ENCODE data around the gene CCDC78.

CCDC78 gene

GRCh38 chr16:709566-710499, 16.4 kb downstream of the CCDC78 start:
- no peak for DNase-seq

- DNase-seq, result no peak
Measured at GRCh38 chr16:708959-709358, 17.3 kb downstream of the CCDC78 start.

GRCh38 chr16:708019-708418, 18.2 kb downstream of the CCDC78 start:
- DNase-seq, result no peak

- no peak for DNase-seq
Measured at GRCh38 chr16:707062-707538, 19.1 kb downstream of the CCDC78 start.

GRCh38 chr16:706189-707061, 19.8 kb downstream of the CCDC78 start:
- DNase-seq, result no peak

- DNase-seq, result no peak
Measured at GRCh38 chr16:705431-706188, 20.6 kb downstream of the CCDC78 start, which contains the start of gene FBXL16. TSS of gene FBXL16 (minus strand) at chr16:705801. CDS start at chr16:697405, 8,396 bp downstream.

GRCh38 chr16:704552-705380, 21.5 kb downstream of the CCDC78 start:
- DNase-seq, result no peak

GRCh38 chr16:704047-704446, 22.2 kb downstream of the CCDC78 start:
- no peak for DNase-seq

GRCh38 chr16:703406-703805, 22.8 kb downstream of the CCDC78 start:
- DNase-seq, result no peak

GRCh38 chr16:702341-702740, 23.9 kb downstream of the CCDC78 start:
- no peak for DNase-seq

- DNase-seq, result peak; percentile 65
Measured at GRCh38 chr16:700684-701584, 25.3 kb downstream of the CCDC78 start.

- DNase-seq, result no peak
Measured at GRCh38 chr16:698911-699671, 27.2 kb downstream of the CCDC78 start.

- peak; percentile 82 for DNase-seq
Measured at GRCh38 chr16:695355-696089, 30.7 kb downstream of the CCDC78 start.

GRCh38 chr16:694863-695354, 31.3 kb downstream of the CCDC78 start:
- DNase-seq, result no peak

- peak; percentile 33 for DNase-seq
Measured at GRCh38 chr16:694187-694862, 31.9 kb downstream of the CCDC78 start.

- DNase-seq, result no peak
Measured at GRCh38 chr16:693766-694165, 32.5 kb downstream of the CCDC78 start.

- no peak for DNase-seq
Measured at GRCh38 chr16:693364-693763, 32.9 kb downstream of the CCDC78 start.
